Left ventricle myocardium inferior (tissue), 1 donor: ENCODE results near the gene ZNF710. TPM values are rescaled to one million over a fixed set of nuclear protein-coding genes. Genes with fewer than 3 reads are reported as not detected.

Experiments used
- DNase-seq: peaks from one replicate; pipeline ENCODE4 v3.0.0-alpha.2; 2020
- H3K27ac ChIP-seq: fragments of 200-600 bp; replicated peaks from 2 replicates; pipeline ENCODE4 v1.8.0; 2021
- H3K27me3 ChIP-seq: fragments of 200-600 bp; 2 replicates; pipeline ENCODE4 v1.8.0; 2021; ENCODE audit warnings: low read depth
- H3K36me3 ChIP-seq: fragments of 200-600 bp; 2 replicates; pipeline ENCODE4 v1.8.0; 2021
- H3K4me1 ChIP-seq: fragments of 200-600 bp; 2 replicates; pipeline ENCODE4 v1.8.0; 2021
- H3K4me3 ChIP-seq: fragments of 200-600 bp; 2 replicates; pipeline ENCODE4 v1.8.0; 2021; ENCODE audit warnings: mild to moderate bottlenecking, moderate library complexity
- H3K9me3 ChIP-seq: fragments of 200-600 bp; replicated peaks from 2 replicates; pipeline ENCODE4 v1.8.0; 2021
- CTCF ChIP-seq: fragments of 200-600 bp; IDR thresholded peaks from 2 replicates; pipeline ENCODE4 v1.8.0; 2021; ENCODE audit warnings: antibody characterized with exemption, mild to moderate bottlenecking, borderline replicate concordance
- intact Hi-C: fragments of 100-400 bp; cut with micrococcal nuclease; formaldehyde crosslinking; loops from one replicate; pipeline ENCODE4 v1.11.0; 2022
- total RNA-seq: library from RNA; stranded (reverse); fragmentation: NEBNext Ultra II Directional; extraction: Animal tissue kit (Norgen Biotek cat#: 25700); gene quantifications from one replicate; pipeline ENCODE4 v1.2.1, GENCODE V29; 2021
- donor health status: DM: no; HTN: yes; CAD: no; lungs with severe emphysema.

ZNF710 gene
- total RNA-seq, 1 donor from 2014 or later: 5.5 TPM

DNA sequence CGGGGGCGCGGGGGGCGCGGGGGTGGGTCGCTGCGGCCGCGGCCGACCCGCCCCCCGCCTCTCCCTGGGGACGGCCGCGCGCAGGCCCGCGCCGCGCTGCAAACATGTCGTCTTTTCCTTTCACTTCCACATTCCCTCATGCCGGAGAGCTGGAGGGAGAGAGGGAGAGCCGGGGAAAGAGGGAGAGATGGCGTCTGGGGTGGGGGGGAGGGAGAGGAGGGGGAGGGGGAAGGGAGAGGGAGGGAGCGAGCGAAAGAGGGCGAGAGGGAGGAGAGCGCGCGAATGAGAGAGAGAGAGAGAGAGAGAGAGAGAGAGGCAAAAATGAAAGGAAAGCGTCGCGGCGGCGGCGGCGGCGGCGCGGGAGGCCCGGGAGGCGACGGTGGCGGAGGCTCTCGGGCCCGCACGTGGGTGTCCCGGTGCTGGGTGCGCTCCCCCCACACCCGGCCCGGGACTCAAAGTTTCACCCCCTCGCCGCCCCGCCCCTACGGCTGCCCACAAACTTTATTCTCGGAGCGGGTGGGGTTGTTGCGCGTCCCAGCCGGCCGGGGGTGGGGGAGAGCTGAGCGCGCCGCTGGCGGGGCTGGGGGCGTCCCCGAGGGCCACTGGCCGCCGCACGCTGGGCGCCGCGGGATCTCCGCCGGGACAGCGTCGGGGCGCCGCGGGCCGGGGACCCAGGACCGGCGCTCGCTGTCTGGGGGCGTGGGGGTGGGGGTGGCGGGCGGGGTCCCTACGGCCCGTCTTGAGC, 731 bp downstream of the ZNF710 start:
- Histone ChIP-seq H3K4me3 (peak overlapping the region; percentile 94), H3K27me3 (no peaks in the 10 kb centered on the region), H3K9me3 (no peaks in the 10 kb centered on the region), H3K4me1 (peaks cover 64% of the 10 kb centered on the region), H3K36me3 (no peaks in the 10 kb centered on the region), H3K27ac (peak overlapping the region; percentile 89)
- peak; percentile 66 for DNase-seq
- intact Hi-C loops: no loop called here
- no peak for TF ChIP-seq CTCF

DNA sequence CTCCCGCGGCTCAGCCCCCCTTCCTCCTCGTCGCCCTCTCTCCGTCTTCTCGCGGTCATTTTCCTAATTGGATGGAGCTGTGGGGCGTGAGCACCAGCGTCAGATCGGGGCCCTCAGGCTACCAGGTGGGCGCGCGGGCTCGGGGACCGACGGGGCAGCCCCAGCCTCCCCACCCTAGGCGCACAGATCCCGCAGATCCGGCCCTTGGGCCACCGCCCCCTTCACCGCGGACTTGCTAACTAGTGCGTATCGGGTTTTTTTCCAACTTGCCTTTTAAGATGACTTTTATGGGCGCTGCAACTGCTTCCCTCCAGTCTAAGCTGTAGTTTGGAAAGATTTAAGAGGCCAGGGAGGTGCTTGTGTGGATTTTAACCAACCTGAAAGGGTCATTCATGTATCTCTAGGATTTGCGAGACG, 1.3 kb downstream of the ZNF710 start:
- peak; percentile 44 for DNase-seq
- H3K27me3 ChIP-seq: no peaks in the 10 kb centered on the region
- peak overlapping the region; percentile 94 for H3K4me3 ChIP-seq
- no peaks in the 10 kb centered on the region for H3K36me3 ChIP-seq
- no peaks in the 10 kb centered on the region for H3K9me3 ChIP-seq
- peaks cover 64% of the 10 kb centered on the region for H3K4me1 ChIP-seq
- H3K27ac ChIP-seq: peak overlapping the region; percentile 89
- TF ChIP-seq CTCF: no peak
- intact Hi-C loops: no loop called here

GRCh38 chr15:90003736-90004135, 2.6 kb downstream of the ZNF710 start:
- Histone ChIP-seq H3K27me3 (no peaks in the 10 kb centered on the region), H3K27ac (peak overlapping the region; percentile 89), H3K9me3 (no peaks in the 10 kb centered on the region), H3K4me3 (peak overlapping the region; percentile 94), H3K4me1 (peaks cover 64% of the 10 kb centered on the region), H3K36me3 (no peaks in the 10 kb centered on the region)
- no peak for DNase-seq
- intact Hi-C loops: no loop called here
- no peak for TF ChIP-seq CTCF

- no peak for TF ChIP-seq CTCF
- intact Hi-C loops: no loop called here
- DNase-seq: no peak
- Histone ChIP-seq H3K27ac (peak overlapping the region; percentile 89), H3K4me1 (peaks cover 62% of the 10 kb centered on the region), H3K9me3 (no peaks in the 10 kb centered on the region), H3K27me3 (no peaks in the 10 kb centered on the region), H3K36me3 (no peaks in the 10 kb centered on the region), H3K4me3 (no peak overlapping the region)
These were observed 3.1 kb downstream of the ZNF710 start for GRCh38 chr15:90004252-90004651.

DNA sequence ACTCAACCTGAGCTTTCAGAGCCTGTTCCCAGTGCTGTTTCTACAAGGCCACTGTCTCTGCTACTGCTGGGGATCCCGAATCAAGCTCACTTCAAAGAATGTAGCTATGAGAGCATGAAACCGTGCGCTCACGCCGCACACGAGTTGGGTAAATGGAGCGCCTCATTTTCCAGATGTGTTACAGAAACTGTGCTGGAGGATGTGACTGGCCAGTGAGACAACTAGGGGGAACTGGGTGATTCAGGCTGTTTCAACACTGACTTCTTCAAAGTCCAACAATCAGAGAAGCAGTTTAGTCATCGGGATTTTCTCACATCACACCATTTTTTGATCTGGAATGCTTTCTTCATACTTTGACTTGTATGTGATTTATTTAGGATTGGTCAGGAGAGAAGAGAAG, 3.5 kb downstream of the ZNF710 start:
- TF ChIP-seq CTCF: no peak
- Histone ChIP-seq H3K27ac (peak overlapping the region; percentile 89), H3K36me3 (no peaks in the 10 kb centered on the region), H3K4me3 (no peak overlapping the region), H3K4me1 (peaks cover 57% of the 10 kb centered on the region), H3K9me3 (no peaks in the 10 kb centered on the region), H3K27me3 (no peaks in the 10 kb centered on the region)
- DNase-seq: no peak
- intact Hi-C loops: no loop called here
